Thyroid gland (tissue), 4 donors: ENCODE data around the gene UBE4A. TPM values are rescaled to one million over a fixed set of nuclear protein-coding genes. Genes with fewer than 3 reads are reported as not detected.
"Not testable (repeated sequence)": the region's sequence is repeated elsewhere in the genome, so short reads cannot be mapped to it uniquely, and the experiment has no call there.

Source experiments
- DNase-seq, 2 donors: peaks; one replicate each; pipeline ENCODE4 v3.0.0-alpha.2; 2019
- H3K27ac ChIP-seq, 3 donors: fragments of 200-600 bp; sonication (generic); 1 replicate in 2 of 3; 2 replicates in 1 of 3; pipeline ENCODE4 v1.5.1; 2016 to 2019; ENCODE audit warnings: mild to moderate bottlenecking in 1 of 3, moderate library complexity in 1 of 3
- H3K27me3 ChIP-seq: fragments of 200-600 bp; sonication (generic); one replicate; pipeline ENCODE4 v1.5.1; 2019
- H3K36me3 ChIP-seq, 2 donors: fragments of 200-600 bp; sonication (generic); one replicate each; pipeline ENCODE4 v1.5.1; 2016 to 2019
- H3K4me1 ChIP-seq, 2 donors: fragments of 200-600 bp; sonication (generic); one replicate each; pipeline ENCODE4 v1.5.1; 2017 to 2019
- H3K4me3 ChIP-seq, 3 donors: fragments of 200-600 bp; sonication (generic); replicated peaks in 1 of 3; 1 replicate in 2 of 3; 2 replicates in 1 of 3; pipeline ENCODE4 v1.5.1; 2016; ENCODE audit warnings: mild to moderate bottlenecking in 1 of 3
- H3K9me3 ChIP-seq: fragments of 200-600 bp; sonication (generic); one replicate; pipeline ENCODE4 v1.5.1; 2017
- POLR2A ChIP-seq, 2 donors: fragments of 450-650 bp; IDR thresholded peaks; one replicate each; pipeline ENCODE4 v1.6.1; 2017; ENCODE audit warnings: antibody characterized with exemption in 2 of 2, mild to moderate bottlenecking in 2 of 2, moderate library complexity in 1 of 2
- WGBS, 2 donors: methylation state at CpG; one replicate each; pipeline ENCODE4 v1.1.5; 2017; 5-methylcytosine and 5-hydroxymethylcytosine counted together
- intact Hi-C: fragments of 100-400 bp; cut with DNase I; formaldehyde crosslinking; loops from one replicate; pipeline ENCODE4 v1.15.1; 2023
- total RNA-seq, 4 donors: library from RNA; depleted of rRNA; stranded (reverse); fragments of >200 nt; gene quantifications; one replicate each; pipeline ENCODE4 v1.2.3, GENCODE V29; 2016
- TF ChIP-seq, protein P1 (sequence below), 6 experiments: fragments of 200-600 bp in 3 of 6; fragments of 450-650 bp in 3 of 6; sonication (generic) in 3 of 6; IDR thresholded peaks; one replicate each; pipeline ENCODE4 v1.5.1; 2016 to 2019; ENCODE audit warnings: antibody characterized with exemption in 6 of 6, mild to moderate bottlenecking in 2 of 6, inconsistent platforms in 1 of 6, moderate library complexity in 1 of 6

UBE4A gene
- total RNA-seq, 4 donors from 2014 or later: 42.7 to 57.3 (median 48.2) TPM

DNA sequence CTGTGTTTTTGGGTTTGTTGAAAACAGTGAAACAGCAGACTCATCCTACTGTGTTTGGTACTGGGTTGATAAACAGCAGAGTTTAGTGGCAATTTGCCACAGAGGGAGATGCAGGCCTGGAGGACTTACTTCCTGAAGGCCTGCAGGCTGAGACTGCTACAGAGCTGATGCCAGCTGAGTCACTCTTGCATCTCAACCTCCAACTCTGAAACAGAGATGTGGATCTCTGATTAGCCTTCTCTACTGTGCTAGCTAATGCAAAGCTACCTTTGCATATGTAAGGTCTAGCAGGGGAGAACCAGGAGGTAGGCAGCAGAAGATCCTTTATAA is 56.3 kb downstream of the UBE4A start:
- Histone ChIP-seq H3K27me3 (no peaks in the 10 kb centered on the region), H3K4me1 (peaks cover 4 to 8% of the 10 kb centered on the region in 2 donors), H3K36me3 (no peaks in the 10 kb centered on the region), H3K27ac (no peak overlapping the region), H3K4me3 (no peak overlapping the region), H3K9me3 (no peaks in the 10 kb centered on the region)
- peak; percentile 8 to 15 for DNase-seq
- intact Hi-C loops: no loop called here
- no peak for TF ChIP-seq POLR2A (IDR thresholded peaks at IDR 0.05)
- TF ChIP-seq, protein P1, sequence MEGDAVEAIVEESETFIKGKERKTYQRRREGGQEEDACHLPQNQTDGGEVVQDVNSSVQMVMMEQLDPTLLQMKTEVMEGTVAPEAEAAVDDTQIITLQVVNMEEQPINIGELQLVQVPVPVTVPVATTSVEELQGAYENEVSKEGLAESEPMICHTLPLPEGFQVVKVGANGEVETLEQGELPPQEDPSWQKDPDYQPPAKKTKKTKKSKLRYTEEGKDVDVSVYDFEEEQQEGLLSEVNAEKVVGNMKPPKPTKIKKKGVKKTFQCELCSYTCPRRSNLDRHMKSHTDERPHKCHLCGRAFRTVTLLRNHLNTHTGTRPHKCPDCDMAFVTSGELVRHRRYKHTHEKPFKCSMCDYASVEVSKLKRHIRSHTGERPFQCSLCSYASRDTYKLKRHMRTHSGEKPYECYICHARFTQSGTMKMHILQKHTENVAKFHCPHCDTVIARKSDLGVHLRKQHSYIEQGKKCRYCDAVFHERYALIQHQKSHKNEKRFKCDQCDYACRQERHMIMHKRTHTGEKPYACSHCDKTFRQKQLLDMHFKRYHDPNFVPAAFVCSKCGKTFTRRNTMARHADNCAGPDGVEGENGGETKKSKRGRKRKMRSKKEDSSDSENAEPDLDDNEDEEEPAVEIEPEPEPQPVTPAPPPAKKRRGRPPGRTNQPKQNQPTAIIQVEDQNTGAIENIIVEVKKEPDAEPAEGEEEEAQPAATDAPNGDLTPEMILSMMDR (IDR thresholded peaks at IDR 0.05): no peak

DNA sequence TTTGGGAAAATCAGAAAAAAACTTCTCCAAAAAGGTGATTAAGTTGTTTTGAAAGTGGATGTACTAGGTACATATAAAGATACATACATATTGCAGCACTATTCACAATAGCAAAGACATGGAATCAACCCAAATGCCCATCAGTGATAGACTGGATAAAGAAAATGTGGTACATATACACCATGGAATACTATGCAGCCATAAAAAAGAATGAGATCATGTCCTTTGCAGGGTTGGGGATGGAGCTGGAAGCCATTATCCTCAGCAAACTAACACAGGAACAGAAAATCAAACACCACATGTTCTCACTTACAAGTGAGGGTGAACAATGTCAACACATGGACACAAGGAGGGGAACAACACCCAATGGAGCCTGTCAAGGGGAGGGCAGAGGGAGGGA is 57.5 kb downstream of the UBE4A start:
- H3K4me1 ChIP-seq, H3K27me3 ChIP-seq, DNase-seq, H3K4me3 ChIP-seq, H3K36me3 ChIP-seq, H3K9me3 ChIP-seq, intact Hi-C loops, H3K27ac ChIP-seq: not testable (repeated sequence)

DNA sequence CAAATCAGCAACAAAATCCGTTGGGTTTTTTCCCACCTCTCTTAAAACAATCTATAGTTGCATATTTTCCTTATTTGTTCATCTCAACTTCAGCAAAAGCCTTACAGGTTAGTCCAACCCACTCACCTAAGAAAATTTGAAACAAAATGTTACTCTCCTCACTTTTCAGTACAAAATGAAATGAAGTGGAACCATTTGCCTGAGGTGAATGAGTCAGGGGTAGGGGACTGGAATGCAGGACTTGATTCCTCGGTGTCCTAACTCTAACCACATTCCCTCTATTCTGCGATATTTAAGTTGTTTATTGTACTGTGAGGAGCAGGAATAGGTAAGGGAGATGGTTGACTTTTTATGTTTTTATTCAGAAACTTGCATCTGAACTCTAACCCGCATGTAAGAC is 58.4 kb downstream of the UBE4A start:
- no peak overlapping the region for H3K4me3 ChIP-seq
- intact Hi-C loops: no loop called here
- 68 to 71% methylated on average over 4 of the region's 4 CpGs for WGBS, 2 donors

DNA sequence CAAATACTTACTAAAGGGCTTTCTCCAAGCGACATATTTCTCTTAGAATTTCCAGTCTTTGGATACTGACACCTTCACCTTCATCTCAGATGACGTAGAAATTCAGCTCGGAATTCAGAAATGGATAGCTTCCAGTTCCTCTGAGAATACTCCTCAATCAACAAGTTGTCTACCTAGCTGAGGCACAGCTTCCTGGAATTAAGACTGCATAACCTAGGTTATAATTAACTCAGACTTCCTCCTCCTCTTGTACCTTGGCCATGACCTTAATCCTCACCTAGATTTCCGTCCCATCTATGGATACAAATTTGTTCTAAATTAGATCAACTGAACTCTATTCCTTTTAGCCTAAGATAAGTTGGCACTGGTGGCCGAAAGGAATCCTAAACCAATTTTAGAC is 59.4 kb downstream of the UBE4A start:
- 81 to 86% methylated on average over 5 of the region's 5 CpGs for WGBS, 2 donors
- H3K4me3 ChIP-seq: no peak overlapping the region
- no peaks in the 10 kb centered on the region for H3K27me3 ChIP-seq
- H3K9me3 ChIP-seq: no peaks in the 10 kb centered on the region
- no peak for DNase-seq
- TF ChIP-seq, protein P1 (IDR thresholded peaks at IDR 0.05): no peak
- no peak for TF ChIP-seq POLR2A (IDR thresholded peaks at IDR 0.05)
- H3K4me1 ChIP-seq: no peaks in the 10 kb centered on the region
- intact Hi-C loops: no loop called here
- no peaks in the 10 kb centered on the region for H3K36me3 ChIP-seq
- H3K27ac ChIP-seq: no peak overlapping the region

More for the DNA sequence above, 58.4 kb downstream of the UBE4A start:
- no peaks in the 10 kb centered on the region for H3K4me1 ChIP-seq
- TF ChIP-seq POLR2A (IDR thresholded peaks at IDR 0.05): no peak
- TF ChIP-seq, protein P1 (IDR thresholded peaks at IDR 0.05): no peak
- DNase-seq: no peak
- H3K9me3 ChIP-seq: no peaks in the 10 kb centered on the region
- H3K27me3 ChIP-seq: no peaks in the 10 kb centered on the region
- no peaks in the 10 kb centered on the region for H3K36me3 ChIP-seq
- H3K27ac ChIP-seq: no peak overlapping the region

DNA sequence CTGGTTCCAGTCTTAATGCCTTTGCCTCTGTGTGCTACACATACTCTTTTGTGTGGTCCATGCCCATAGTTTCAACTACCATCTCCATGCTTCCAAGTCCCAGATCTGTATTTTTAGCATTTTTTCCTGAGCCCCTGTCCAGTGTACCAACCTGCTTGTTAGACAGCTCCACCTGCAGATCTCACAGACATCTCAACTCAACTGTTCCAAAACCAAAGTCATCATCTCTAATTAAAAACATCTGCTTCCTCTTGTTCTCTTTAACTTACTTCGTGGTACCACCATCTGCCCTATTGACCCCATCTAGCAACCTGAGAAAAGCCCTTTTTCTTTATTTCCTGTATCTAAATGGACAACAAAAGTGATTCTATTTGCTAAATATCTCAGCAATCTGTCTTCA is 68.3 kb downstream of the UBE4A start:
- 17 to 21% methylated on average over 1 of the region's 1 CpG for WGBS, 2 donors
- no peak for TF ChIP-seq POLR2A (IDR thresholded peaks at IDR 0.05)
- TF ChIP-seq, protein P1 (IDR thresholded peaks at IDR 0.05): no peak
- no peak for DNase-seq
- Histone ChIP-seq H3K27ac (no peak overlapping the region), H3K27me3 (no peaks in the 10 kb centered on the region), H3K36me3 (no peaks in the 10 kb centered on the region), H3K4me1 (no peaks in the 10 kb centered on the region), H3K4me3 (no peak overlapping the region), H3K9me3 (no peaks in the 10 kb centered on the region)
- intact Hi-C loops: no loop called here

DNA sequence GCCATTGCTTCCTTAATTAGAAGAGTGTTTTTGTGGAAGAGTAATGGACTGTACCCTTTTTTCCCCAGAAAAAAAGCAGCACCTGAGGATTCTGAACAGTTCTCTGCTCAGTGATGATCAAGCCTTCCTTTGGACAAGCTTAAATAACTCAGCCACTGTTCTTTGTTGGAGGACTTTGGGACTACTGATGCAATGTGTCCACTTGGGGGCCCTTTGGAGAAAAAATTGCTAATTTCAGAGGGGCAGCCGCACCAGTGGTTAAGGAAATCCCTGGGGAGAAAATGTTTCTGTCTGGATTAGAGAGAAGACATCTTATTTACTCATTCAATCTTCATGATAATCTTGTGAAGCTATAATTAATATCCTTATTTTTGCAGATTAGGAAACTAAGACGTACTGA is 71.6 kb downstream of the UBE4A start:
- TF ChIP-seq, protein P1 (IDR thresholded peaks at IDR 0.05): no peak
- no peak for TF ChIP-seq POLR2A (IDR thresholded peaks at IDR 0.05)
- H3K9me3 ChIP-seq: no peaks in the 10 kb centered on the region
- no peaks in the 10 kb centered on the region for H3K27me3 ChIP-seq
- H3K4me1 ChIP-seq: peaks cover 11 to 12% of the 10 kb centered on the region in 2 donors
- no peak overlapping the region for H3K27ac ChIP-seq
- intact Hi-C loops: no loop called here
- 67 to 79% methylated on average over 2 of the region's 2 CpGs for WGBS, 2 donors
- no peak for DNase-seq
- no peaks in the 10 kb centered on the region for H3K36me3 ChIP-seq
- no peak overlapping the region for H3K4me3 ChIP-seq
